K562 (cell line): ENCODE measurements around the gene OR6S1. TPM values are rescaled to one million over a fixed set of nuclear protein-coding genes. Genes with fewer than 3 reads are reported as not detected.
A peak's percentile ranks its signal among the peaks of the same experiment; 100 is the strongest.

Experiments
- ATAC-seq: fragments of 200-7000 bp; cut with Tn5 transposase; 3 replicates; pipeline ENCODE4 v1.9.1; 2020; ENCODE audit warnings: moderate library complexity
- BruUV-seq: library from RNA; stranded (reverse); fragments of 400-500 nt; replicated peaks from 2 replicates; lab custom pipeline; 2021; lab: Mats Ljungman, UMichigan
- CTCF ChIA-PET: fragments of 300-600 bp; formaldehyde crosslinking; extraction: SDS; loops from one replicate; lab custom pipeline; 2021; ENCODE audit warnings: low intra/inter-chr PET ratio; lab: Yijun Ruan, JAX
- POLR2A ChIA-PET: fragments of 300-600, 350-650 bp; sonication (Branson Sonifier 250); formaldehyde crosslinking; extraction: SDS; loops from one replicate; lab custom pipeline; 2021; ENCODE audit warnings: antibody characterized with exemption, inconsistent platforms; lab: Yijun Ruan, JAX
- DNase-seq, 4 experiments: peaks; one replicate each; pipeline versions ENCODE4 v3.0.0 to v3.0.0-alpha.2; 2011 to 2018; ENCODE audit warnings: low spot score in 3 of 4, mixed read lengths in 3 of 4; ENCODE audit errors: extremely low read depth in 1 of 4
- FAIRE-seq: peaks from 2 replicates; lab custom pipeline; 2011; peaks lifted over from hg19 to GRCh38; lab: Jason Lieb, UNC
- H2AFZ ChIP-seq: 2 replicates; pipeline ENCODE4 v1.6.0; 2011; ENCODE audit warnings: low read depth, low read length, control low read depth, inconsistent platforms
- H3K27ac ChIP-seq: fragments of 200-600 bp; 3 replicates; pipeline ENCODE4 v1.8.0; 2011; ENCODE audit warnings: low read depth, mild to moderate bottlenecking, control low read depth, inconsistent platforms, low read length, moderate library complexity, mixed read lengths; ENCODE audit errors: extremely low read depth
- H3K27me3 ChIP-seq, 2 experiments: fragments of 300-600 bp in 1 of 2; 2 replicates in 1 of 2; 3 replicates in 1 of 2; pipeline versions ENCODE4 v1.6.0 to v1.8.0; 2011; ENCODE audit warnings: inconsistent platforms in 2 of 2, low read length in 2 of 2, mild to moderate bottlenecking in 1 of 2, mixed read lengths in 1 of 2, moderate library complexity in 1 of 2; ENCODE audit not compliant: control insufficient read depth in 2 of 2, insufficient read depth in 2 of 2
- H3K36me3 ChIP-seq: fragments of 300-600 bp; 3 replicates; pipeline ENCODE4 v1.8.0; 2011; ENCODE audit warnings: mild to moderate bottlenecking, low read length, inconsistent platforms; ENCODE audit not compliant: control insufficient read depth, insufficient read depth
- H3K4me1 ChIP-seq, 2 experiments: fragments of 200-600 bp in 1 of 2; replicated peaks in 1 of 2; 2 replicates in 1 of 2; 3 replicates in 1 of 2; pipeline versions ENCODE4 v1.5.1 to v1.8.0; 2011; ENCODE audit warnings: inconsistent platforms in 2 of 2, low read length in 2 of 2, mild to moderate bottlenecking in 1 of 2, mixed read lengths in 1 of 2, moderate library complexity in 1 of 2; ENCODE audit not compliant: control insufficient read depth in 2 of 2, insufficient read depth in 2 of 2
- H3K4me2 ChIP-seq: 2 replicates; pipeline ENCODE4 v1.6.1; 2011; ENCODE audit warnings: low read length, control low read depth, inconsistent platforms, mixed read lengths; ENCODE audit not compliant: insufficient read depth
- H3K4me3 ChIP-seq: fragments of 200-600 bp; sonication (generic), shearing (Covaris generic); 2 replicates; pipeline ENCODE4 v1.5.1; 2016; ENCODE audit warnings: control low read depth, inconsistent platforms
- H3K79me2 ChIP-seq: fragments of 200-600 bp; 3 replicates; pipeline ENCODE4 v1.8.0; 2011; ENCODE audit warnings: low read length, inconsistent platforms; ENCODE audit not compliant: control insufficient read depth, insufficient read depth
- H3K9ac ChIP-seq, 2 experiments: 2 replicates each; pipeline versions ENCODE4 v1.6.0 to v1.6.1; 2011; ENCODE audit warnings: low read depth in 2 of 2, low read length in 2 of 2, control low read depth in 1 of 2, inconsistent platforms in 1 of 2, mild to moderate bottlenecking in 1 of 2, mixed read lengths in 1 of 2; ENCODE audit not compliant: insufficient read depth in 1 of 2
- H3K9me1 ChIP-seq: one replicate; pipeline ENCODE4 v1.6.0; 2011; ENCODE audit warnings: inconsistent platforms, mild to moderate bottlenecking, low read length, moderate library complexity; ENCODE audit not compliant: control insufficient read depth, insufficient read depth
- H3K9me3 ChIP-seq: replicated peaks from 2 replicates; pipeline ENCODE4 v1.5.1; 2011; ENCODE audit warnings: low read depth, low read length, inconsistent platforms; ENCODE audit not compliant: control insufficient read depth, insufficient read depth
- H4K20me1 ChIP-seq: replicated peaks from 2 replicates; pipeline ENCODE4 v1.6.1; 2011; ENCODE audit warnings: low read length, inconsistent platforms, mixed read lengths; ENCODE audit not compliant: control insufficient read depth, insufficient read depth
- CTCF ChIP-seq, 3 experiments: IDR thresholded peaks in 2 of 3; conservative IDR thresholded peaks in 1 of 3; 2 replicates each; pipeline ENCODE4 v1.5.1; 2011 to 2012; ENCODE audit warnings: low read length in 3 of 3, mild to moderate bottlenecking in 3 of 3, control low read depth in 2 of 3, improper control_type of control experiment in 1 of 3, inconsistent platforms in 1 of 3, low read depth in 1 of 3, mixed read lengths in 1 of 3, moderate library complexity in 1 of 3; ENCODE audit not compliant: insufficient read depth in 2 of 3
- KDM2B ChIP-seq: fragments of 250-450 bp; sonication (Bioruptor Pico); IDR thresholded peaks from 2 replicates; pipeline ENCODE4 v1.8.0; 2021; ENCODE audit warnings: mild to moderate bottlenecking, moderate library complexity
- REST ChIP-seq, 2 experiments: fragments of 450-650 bp; formaldehyde crosslinking in 1 of 2; IDR thresholded peaks; 2 replicates each; pipeline versions ENCODE4 v1.4.0 to v1.6.1; 2014 to 2020; ENCODE audit warnings: mild to moderate bottlenecking in 2 of 2, borderline replicate concordance in 1 of 2, low read depth in 1 of 2
- WGBS: fragments of 100-300 bp; shearing (Covaris generic); methylation state at CpG from one replicate; pipeline ENCODE4 v1.1.6; 2016; ENCODE audit warnings: low coverage, mixed read lengths; ENCODE audit not compliant: insufficient coverage; ENCODE audit errors: missing lambda C conversion rate; 5-methylcytosine and 5-hydroxymethylcytosine counted together
- in situ Hi-C: fragments of 300-500 bp; cut with MboI; formaldehyde crosslinking; loops from 4 replicates; pipeline ENCODE4 v1.15.0; 2018; ENCODE audit warnings: inconsistent platforms, mixed read lengths
- intact Hi-C: fragments of 100-400 bp; cut with micrococcal nuclease; formaldehyde crosslinking; loops from 2 replicates; pipeline ENCODE4 v1.14.2; 2022
- polyA plus RNA-seq, 8 experiments: library from polyadenylated mRNA; depleted of rRNA in 4 of 8; stranded (reverse) in 5 of 8; unstranded in 3 of 8; fragments of >200 nt; fragmentation: Nextera tagmentation in 2 of 8; fragmentation: Illumina TruSeq in 1 of 8; extraction: Ambion mirVana in 2 of 8; extraction: Trizol in 1 of 8; gene quantifications; 2 replicates each; pipeline versions ENCODE4 v1.2.1 to v1.2.3, GENCODE V29; 2011 to 2014; ENCODE audit warnings: inconsistent platforms in 1 of 8, missing spikeins in 1 of 8
- total RNA-seq, 7 experiments: library from RNA; depleted of rRNA in 6 of 7; stranded (reverse); fragments of >200 nt in 6 of 7; fragmentation: Illumina TruSeq in 2 of 7; extraction: Trizol in 2 of 7; gene quantifications; 2 replicates each; pipeline versions ENCODE4 v1.2.1 to v1.2.3, GENCODE V29; 2011 to 2021; ENCODE audit warnings: low replicate concordance in 1 of 7

OR6S1 gene
- total and polyA plus RNA-seq, 9 of the 15 experiments (the other 6 are each of a cell fraction or from before 2014, with no cell fraction given) = not detected

GRCh38 chr14:20602583-20602982, 38.9 kb downstream of the OR6S1 start (continued):
- no peak for TF ChIP-seq CTCF (IDR thresholded peaks at IDR 0.05 in 2 of 3, conservative IDR thresholded peaks at IDR 0.05 in 1 of 3; ENCODE audit: insufficient read depth in 2 of 3, low read depth in 1 of 3, low read length in 3 of 3)
- TF ChIP-seq, all 486 proteins: peak for 0

- Histone ChIP-seq H3K9ac (0 out of 4 replicates have a peak overlapping the region, but pooled peaks of 1 of the 2 experiments have one; percentile 17), H3K4me2 (peak overlapping the region; percentile 5; the same call in 1 of the 2 replicates), H3K27me3 (no peaks in the 10 kb centered on the region), H3K9me1 (no peaks in the 10 kb centered on the region), H3K4me1 (peaks cover 0 to 6% of the 10 kb centered on the region in 2 experiments; a peak in 3 of 5 replicates), H3K36me3 (no peaks in the 10 kb centered on the region), H3K9me3 (no peaks in the 10 kb centered on the region), H3K79me2 (no peaks in the 10 kb centered on the region), H4K20me1 (no peaks in the 10 kb centered on the region)
- DNase-seq (no peak), ATAC-seq (no peak), FAIRE-seq (no peak)
- BruUV-seq = no TSS peak
- in situ Hi-C loops = loop anchor here (10.0 kb wide), 1 partner anchor 187 kb away; the partner anchor contains the start of gene TEP1
- POLR2A ChIA-PET = interaction anchor here (0.6 to 1.2 kb wide), 3 partner anchors 46 to 132 kb away, joined by 3 to 4 read pairs (median 3); partner anchors contain the start of gene PNP
- CTCF ChIA-PET = no interaction called here
- intact Hi-C loops = no loop called here
- TF ChIP-seq KDM2B (CRISPR knock-in tag) (no peak), REST (IDR thresholded peaks at IDR 0.05; ENCODE audit: borderline replicate concordance) (0 out of 2 replicates have a peak, but pooled peaks have one; percentile 35), REST (CRISPR knock-in tag; IDR thresholded peaks at IDR 0.05; ENCODE audit: low read depth) (no peak)
- TF ChIP-seq, all 486 proteins: peak for 1
- Histone ChIP-seq H3K27ac (no peak overlapping the region), H3K4me3 (no peak overlapping the region), H2AFZ (peak overlapping the region; percentile 55; the same call in 1 of the 2 replicates)
- WGBS = 42% methylated on average over 10 of the region's 12 CpGs
Observed at GRCh38 chr14:20601522-20601921, 40.0 kb downstream of the OR6S1 start.
